SK-N-MC (cell line): ENCODE results near the gene PLEKHO2.

Experiments
- EZH2 ChIP-seq: fragments of 200-600 bp; sonication (generic); IDR thresholded peaks from one replicate; pipeline ENCODE4 v1.6.1; 2017; ENCODE audit warnings: antibody characterized with exemption
- POLR2AphosphoS5 ChIP-seq: IDR thresholded peaks from 2 replicates; pipeline ENCODE4 v1.6.1; 2012; ENCODE audit warnings: mild to moderate bottlenecking, low read depth, low read length, borderline replicate concordance

DNA sequence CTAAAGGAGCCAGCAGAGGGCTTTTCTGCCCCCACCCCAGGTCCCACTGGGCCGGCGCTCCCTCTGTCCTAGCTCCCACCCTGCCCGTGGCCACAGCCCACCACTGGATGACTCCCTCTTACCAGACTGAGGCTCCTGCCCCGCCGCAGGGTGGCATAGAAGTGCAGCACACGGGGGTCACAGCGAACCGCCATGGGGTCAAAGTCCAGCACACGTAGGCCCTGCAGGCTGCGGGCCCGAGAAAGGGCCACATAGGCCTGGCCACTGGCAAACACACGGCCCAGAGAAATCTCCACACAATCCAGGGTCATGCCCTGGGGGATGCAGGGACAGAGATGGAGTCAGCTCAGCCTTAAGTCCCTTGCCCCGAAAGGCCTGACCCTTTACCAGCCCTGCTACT lies 25.3 kb upstream of the PLEKHO2 start:
- TF ChIP-seq EZH2 (no peak), POLR2AphosphoS5 (no peak)
